Left renal pelvis (tissue), 4 donors: ENCODE data around the gene ASIP. TPM values are rescaled to one million over a fixed set of nuclear protein-coding genes. Genes with fewer than 3 reads are reported as not detected.
"Not testable (repeated sequence)": the region's sequence is repeated elsewhere in the genome, so short reads cannot be mapped to it uniquely, and the experiment has no call there.

ENCODE experiments used
- DNase-seq, 4 donors: peaks; one replicate each; pipeline ENCODE4 v3.0.0-alpha.2; 2013; ENCODE audit warnings: low read depth in 4 of 4, low spot score in 3 of 4
- polyA plus RNA-seq, 4 donors: library from polyadenylated mRNA; unstranded; fragments of 120-200 nt; gene quantifications; one replicate each; pipeline ENCODE4 v1.2.1, GENCODE V29; 2013; ENCODE audit not compliant: insufficient read length in 4 of 4

The ASIP gene
- polyA plus RNA-seq, 4 donors = 0.22 to 0.52 TPM; not detected in 2

DNA sequence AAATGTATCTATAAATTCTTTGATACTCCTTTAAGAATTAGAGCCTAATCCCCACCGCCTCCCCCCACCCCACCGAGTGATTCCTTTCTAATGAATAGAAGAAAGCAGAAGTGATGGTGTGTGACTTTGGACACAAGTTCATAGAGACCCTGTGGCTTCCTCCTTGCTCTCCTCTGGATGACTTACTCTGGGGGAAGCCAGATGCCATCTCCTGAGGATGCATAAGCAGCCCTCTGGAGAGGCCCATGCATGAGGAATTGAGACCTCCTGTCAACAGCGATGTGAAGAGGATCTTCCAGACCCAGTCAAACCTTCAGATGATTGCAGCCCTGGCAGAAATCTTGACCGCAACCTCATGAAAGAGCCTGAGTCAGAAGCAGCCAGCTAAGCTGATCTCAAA, 40.8 kb downstream of the ASIP start:
- DNase-seq = no peak

DNA sequence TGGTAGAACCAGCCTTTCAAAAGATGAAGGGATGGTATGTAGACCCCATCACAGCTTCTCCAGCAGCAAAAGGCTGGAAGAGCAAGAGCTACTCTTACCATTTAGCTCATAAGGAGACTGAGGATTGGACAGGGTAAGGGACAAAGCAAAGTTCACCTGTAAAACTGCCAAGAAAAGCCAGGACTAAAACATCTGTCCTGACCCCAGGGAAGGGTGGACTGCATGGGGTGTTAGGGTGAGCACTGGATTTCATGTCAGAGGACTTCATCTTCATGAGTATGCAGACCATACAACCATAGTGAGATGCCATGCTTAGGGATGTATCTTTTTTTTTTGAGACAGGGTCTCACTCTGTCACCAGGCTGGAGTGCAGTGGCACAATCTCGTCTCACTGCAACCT, 42.6 kb downstream of the ASIP start:
- DNase-seq = no peak

DNA sequence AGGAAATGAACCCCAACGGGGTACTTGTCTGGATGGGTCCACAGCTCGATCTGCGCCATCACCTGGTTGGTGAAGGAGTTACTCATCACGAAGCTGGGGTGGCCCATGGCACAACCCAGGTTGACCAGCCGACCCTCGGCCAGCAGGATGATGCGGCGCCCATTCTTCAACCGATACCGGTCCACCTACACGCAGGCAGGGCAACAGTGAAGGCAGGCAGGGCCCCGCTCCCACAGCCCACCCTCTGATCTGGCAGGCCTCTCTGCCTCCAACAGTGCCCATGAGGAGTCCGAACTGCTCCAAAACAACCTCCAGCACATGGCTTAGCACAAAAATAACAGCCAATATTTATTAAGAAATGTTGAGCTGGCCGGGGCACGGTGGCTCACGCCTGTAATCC, 44.2 kb downstream of the ASIP start:
- DNase-seq = no peak

DNA sequence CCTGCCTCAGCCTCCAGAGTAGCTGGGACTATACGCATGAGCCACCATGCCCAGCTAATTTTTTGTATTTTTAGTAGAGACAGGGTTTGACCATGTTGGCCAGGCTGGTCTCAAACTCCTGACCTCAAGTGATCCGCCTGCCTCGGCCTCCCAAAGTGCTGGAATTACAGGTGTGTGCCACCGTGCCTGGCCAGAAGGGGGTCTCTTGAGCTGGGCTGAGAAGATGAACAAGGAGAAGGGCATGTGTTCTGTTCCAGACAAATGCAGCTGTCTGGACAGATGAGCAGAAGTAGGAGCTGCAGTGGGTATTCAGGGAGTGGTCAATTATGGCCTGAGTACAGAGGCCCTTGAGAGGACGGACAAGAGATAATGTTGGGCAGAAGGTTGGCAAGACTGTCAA, 46.3 kb downstream of the ASIP start:
- not testable (repeated sequence) for DNase-seq

DNA sequence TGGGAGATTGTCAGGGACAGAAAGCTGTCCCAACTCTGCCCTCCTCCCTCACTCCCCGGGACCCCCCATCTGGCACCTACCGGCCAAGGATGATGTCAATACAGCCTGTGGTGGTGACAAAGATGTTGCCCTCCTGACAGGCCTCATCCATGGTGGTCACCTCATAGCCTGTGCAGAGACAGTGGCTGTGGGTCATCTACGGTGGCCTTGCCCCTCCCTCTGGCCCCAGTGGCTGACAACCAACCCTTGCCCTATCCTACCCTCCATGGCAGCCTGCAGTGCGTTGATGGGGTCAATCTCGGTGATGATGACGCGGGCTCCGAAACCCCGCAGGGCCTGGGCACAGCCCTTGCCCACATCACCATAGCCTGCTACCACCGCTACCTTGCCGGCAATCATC, 49.2 kb downstream of the ASIP start:
- DNase-seq = no peak

DNA sequence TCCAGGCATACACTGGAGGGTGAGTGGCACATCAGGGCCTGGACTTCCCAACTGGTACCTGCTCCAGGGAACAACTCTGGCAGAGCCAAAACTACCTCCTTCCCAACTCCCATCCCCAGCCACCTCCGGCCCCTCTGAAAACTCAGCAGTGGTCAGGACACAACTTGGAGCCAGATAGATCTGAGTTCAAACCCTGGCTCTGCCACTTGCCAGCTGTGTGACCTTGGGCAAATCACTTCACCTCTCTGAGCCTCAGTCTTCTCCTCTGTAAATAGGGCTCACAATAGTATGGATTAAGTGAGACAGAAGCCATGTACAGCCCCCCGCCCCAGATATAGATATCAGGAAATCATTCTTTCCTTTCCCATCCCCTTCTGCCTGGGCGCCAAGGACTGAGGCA, 51.3 kb downstream of the ASIP start:
- no peak for DNase-seq

DNA sequence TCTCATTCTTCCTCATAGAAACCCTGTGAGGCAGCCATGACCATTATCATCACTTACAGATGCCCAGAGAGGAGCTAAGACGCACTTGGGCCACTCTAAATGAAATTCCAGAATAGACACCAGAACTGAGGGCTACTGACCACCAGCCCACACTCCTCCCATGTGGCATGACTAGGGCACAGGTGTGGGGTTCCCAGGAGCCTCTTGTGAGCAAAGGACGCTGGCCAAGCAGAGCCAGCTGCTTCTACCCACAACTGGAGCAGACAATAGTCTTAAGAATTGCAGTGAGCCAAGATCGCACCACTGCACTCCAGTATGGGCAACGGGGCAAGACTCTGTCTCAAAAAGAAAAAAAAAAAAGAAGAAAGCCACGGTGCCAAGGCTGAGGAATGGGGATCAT, 51.9 kb downstream of the ASIP start:
- no peak for DNase-seq

DNA sequence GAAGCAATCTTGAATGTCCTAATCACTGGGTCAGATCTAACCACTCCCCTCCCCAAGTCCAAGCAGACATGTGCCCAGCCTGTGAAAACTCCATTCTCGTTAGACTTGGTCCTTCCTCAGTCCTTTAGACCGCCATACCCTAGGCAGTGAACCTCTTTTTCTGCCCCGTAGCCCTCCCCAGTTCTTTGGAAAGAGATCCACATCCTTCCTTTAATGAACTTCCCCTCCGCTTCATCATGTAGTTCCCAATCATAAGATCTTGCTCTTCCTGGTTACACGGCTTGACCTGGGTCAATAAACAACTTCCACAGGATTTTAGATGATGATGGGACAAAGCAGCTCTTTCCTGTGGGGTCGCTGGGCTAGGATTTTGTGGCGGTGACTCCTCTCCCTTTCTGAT, 52.4 kb downstream of the ASIP start:
- DNase-seq = no peak

DNA sequence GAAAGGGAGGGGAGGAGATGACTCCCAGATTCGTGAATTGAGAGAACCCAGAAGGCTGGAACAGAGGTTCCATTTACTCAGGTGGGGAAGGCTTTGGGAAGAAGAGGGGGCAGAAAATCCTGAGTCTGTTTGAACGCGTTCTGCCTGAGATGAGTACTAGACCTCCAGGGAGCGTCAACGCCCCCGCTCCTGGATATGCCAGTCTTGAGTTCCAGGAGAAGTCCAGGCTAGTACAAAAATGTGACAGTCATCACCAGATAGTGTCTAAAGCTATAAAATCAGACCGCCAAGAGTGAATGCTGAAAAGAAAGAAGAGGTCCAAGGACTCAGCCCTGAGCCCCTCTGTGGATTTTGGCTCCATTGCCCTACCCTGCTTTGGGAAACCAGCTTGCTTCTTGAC, 53.3 kb downstream of the ASIP start:
- DNase-seq = no peak

DNA sequence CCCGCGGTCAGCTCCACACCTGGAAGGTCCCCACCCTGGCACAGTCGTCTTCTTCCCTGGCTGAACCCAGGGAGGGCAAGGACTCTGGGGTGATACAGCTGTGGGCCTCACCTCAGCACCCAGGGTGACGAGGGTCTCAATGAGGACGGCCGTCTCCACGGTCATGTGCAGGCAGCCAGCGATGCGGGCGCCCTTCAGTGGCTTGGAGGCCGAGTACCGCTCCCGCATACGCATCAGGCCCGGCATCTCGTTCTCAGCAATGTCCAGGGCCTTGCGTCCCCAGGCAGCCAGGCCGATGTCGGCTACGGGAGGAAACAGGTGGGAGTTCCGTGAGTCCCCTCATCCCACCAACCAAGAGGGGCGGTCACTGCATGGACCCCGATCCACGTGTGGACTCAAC, 54.1 kb downstream of the ASIP start:
- DNase-seq = no peak

DNA sequence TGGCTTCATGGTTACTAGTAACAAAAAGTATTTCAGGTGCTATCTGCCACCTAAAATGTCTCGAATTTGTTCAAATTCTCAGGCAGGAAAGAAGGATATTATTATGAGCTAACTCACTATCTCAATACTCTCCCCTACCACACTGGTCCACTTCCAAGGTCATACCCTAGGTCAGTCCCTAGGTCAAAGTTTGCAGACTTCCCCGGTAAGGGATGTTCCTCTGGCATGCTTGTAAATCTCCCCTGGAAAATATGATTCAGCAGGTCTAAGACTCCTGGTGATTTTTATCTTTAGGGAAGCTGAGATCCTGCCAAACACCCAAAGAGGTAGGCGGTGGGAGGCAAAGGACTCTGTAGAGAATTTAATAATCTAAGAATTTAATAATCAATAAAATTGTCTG, 55.2 kb downstream of the ASIP start:
- DNase-seq = no peak

DNA sequence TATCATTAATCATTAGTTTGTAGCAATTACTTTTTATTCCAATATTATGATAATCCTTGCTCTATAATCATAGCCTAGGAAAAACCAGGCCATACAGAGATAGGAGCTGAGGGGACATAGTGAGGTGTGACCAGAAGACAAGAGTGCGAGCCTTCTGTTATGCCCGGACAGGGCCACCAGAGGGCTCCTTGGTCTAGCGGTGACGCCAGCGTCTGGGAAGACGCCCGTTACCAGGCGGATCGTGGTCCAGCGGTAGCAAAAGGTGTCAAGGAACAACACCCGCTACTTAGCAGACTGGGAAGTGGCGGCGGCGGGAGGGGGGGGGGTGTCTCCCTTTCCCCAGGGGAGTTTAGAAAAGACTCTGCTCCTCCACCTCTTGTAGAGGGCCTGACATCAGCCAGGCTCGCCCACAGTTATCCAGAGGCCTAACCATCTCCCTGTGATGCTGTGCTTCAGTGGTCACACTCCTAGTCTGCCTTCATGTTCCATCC, 57.1 kb downstream of the ASIP start:
- not testable (repeated sequence) for DNase-seq

DNA sequence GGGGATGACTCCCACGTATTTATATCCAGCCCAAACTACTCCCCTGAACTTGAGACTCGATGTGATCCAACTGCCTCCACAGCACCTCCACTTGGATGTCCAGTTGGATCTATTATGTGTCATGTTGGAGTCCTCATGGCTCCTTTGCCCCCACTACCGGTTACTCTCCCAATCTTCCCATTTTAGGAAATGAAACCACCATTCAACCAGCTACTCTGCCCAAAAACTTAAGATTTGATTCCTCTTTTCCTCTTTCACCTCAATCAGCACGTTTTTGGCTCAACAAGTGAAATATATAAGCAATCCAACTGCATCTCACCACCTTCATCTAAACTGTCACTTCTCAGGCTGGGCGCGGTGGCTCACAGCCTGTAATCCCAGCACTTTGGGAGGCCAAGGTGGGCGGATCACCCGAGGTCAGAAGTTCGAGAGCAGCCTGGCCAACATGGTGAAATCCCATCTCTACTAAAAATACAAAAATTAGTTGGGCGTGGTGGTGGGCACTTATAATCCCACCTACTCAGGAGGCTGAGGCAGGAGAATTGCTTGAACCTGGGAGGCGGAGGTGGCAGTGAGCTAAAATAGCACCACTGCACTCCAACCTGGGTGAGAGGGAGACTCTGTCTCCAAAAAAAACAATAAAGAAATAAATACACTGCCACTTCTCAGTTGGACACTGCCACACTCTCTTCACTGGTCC, 58.5 kb downstream of the ASIP start:
- DNase-seq = no peak

DNA sequence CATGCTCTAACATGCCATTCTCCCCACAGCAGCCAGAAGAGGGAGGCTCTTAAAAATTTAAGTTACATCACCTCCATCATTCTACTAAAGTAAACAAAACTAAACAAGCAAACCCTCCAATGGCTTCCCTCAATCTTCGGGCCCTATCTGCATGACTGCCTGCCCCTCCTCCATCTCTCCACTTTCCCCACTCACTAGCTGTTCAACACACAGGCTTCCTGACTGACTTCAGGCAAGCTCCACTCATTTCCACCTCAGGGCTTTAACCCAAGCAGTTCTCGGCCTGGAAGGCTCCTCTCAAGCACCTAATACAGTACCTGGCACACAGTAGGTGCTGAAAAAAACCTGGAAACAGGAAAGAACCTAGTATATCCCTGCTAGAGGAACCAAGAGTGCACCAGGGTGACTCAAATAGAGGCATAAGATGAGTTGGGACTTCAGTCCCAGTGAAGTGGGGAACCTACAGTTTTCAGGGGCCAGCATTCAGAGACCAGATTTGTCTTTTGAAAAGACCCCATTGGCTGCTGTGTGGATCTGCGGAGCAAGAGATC, 59.1 kb downstream of the ASIP start:
- DNase-seq = no peak

DNA sequence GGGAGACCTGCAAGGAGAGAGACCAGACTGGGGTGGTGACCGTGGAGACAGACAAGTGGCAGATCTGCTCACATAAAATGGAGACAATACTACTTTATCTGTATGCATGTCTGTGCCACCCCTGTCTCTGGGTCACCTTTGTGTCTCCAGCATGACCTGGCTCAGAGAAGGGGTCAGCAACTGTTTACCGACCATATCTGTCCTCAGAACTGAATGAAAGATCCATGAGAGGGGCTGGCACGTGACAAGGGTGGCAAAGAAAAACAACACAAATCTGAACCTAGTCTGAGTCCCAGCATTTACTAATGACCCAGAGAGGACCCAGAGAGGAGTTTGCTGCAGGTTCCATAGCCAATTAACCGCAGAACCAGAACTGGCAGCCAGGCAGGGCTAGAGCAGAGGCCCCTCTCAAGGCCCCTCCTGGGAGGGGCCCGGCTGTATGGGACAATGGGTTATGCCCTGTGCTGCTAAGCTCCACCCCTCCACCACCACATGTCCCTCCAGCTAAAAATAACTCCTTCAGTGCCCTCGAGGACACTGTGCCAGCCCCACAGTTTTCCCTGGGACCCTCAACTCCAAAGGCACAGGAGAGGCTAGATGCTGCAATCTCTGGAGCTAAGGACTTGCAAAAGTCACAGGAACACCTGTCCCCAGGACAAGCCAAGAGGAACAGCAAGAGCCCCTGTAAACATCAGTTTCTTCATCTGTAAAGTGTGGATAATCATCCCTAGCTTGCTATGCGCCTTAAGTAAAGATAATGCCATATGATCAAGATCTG, 59.8 kb downstream of the ASIP start:
- no peak for DNase-seq

DNA sequence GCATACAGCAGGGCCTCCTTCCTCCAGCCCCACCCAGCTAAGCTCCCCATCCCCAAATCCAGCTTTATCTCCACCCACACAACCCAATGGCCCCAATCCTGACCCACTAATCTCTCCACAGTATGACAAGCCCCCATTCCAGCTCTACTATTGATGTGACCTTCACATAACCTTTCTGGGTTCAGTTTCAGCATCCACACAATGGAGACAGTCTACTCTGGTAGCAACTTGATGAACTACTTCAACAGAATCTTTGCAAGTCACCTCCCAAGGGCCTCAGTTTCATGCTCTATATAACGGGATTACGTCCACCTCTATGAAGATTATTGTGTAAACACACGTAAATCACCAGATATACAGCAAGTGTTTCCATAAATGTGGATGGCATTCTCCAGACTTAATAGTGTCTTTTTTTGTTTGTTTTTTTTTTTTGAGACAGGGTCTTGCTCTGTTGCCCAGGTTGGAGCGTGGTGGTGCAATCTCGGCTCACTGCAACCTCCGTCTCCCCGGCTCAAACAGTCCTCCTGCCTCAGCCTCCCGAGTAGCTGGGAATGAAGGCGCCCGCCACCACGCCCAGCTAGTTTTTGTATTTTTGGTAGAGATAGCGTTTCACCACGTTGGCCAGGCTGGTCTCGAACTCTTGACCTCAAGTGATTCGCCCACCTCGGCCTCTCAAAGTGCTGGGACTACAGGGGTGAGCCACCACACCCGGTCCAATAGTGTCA, 60.5 kb downstream of the ASIP start:
- DNase-seq = no peak

DNA sequence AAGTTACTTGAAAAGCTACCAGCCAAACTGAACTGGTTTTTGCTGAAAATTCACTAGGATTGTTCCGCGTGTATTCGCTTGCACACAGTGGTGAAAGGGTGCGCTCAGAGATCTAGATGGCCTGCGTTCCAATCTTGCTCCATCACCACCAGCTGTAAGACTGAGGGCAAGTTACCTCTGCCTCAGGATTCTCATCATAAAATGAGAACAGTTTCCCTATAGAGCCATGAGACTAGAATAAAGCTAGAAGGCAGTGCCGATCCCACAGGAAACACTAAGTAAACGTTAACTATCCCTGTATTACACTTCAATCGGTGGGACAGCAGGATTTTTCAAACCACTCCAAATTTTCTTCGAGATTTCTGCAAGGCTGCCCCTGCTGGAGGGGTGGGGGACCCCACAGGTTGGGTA, 61.1 kb downstream of the ASIP start:
- no peak for DNase-seq

DNA sequence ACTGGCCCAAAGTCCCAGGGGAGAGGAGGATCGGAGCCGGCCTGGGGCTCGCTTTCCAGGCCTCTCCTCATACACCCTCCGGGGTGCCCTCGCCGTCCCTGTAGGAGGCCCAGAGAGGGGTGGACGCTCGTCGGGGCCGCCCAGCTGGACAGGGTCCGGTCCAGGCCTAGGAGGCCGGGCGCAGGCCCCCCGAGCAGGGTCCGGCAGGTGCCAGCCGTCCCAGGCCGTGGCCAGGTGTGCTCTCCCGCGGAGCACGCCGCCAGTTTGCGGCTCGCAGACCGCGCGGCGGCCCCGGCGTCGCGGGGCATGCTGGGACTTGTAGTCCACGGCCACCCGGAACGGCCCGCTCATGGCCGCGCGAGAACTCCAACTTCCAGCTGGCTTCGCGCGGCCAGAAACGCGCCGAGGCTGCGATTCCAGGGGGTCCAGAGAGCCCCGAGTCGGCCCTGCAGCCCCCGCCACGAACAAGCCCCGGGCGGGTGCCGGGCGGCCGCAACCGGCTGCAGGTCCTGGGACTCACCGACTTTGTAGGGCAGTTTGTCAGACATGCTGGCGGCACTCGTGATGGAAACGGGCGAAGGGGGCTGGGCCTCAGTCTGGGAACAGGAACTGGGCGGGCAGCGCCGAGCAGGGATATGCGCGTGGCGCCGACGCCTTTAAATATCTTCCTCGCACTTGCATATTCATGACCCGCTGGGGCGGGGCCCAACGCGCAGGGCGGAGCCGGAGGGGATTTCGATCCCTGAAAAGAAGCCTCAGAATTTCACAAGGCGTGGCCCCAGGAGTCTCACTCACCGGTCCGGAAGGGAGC, 61.7 kb downstream of the ASIP start, which contains the start of gene AHCY:
TSS of gene AHCY (minus strand) at position 633 of the 811 bp plus-strand sequence. CDS start at position 548, 85 bp downstream.
- peak; percentile 88 to 90 (median 89) for DNase-seq

DNA sequence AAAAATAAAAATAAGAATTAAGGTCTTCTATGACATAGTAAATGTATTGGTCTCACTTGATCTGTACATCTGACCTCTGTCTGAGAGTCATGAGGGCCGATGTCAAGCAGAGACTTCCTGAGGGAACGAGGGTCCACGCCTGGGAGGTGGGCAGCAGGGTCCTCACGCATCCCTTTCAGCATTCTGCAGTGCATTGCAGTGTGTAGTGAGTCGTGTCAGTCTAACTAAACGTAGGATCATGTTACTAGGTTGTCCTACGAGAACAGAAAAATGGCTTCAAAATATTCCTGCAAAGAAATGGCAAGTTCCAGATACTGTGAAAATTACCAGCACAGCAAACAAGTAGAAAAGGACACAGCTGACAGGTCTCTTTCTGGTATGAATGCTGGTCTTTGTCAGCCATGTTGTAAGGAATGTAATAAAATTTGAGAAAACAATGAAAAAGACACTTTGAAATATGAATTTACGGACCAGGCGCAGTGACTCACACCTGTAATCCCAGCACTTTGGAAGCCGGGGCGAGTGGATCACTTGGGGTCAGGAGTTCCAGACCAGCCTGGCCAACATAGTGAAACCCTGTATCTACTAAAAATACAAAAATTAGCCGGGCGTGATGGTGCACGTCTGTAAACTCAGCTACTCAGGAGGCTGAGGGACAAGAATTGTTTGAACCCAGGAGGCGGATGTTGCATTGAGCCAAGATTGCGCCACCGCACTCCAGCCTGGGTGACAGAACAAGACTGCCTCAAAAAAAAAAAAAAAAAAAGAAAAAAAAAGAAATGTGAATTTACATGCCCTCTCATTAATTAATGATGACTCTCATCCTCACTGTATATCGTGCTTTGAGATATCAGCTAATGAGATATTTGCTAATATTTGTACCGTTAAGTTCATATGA, 64.4 kb downstream of the ASIP start:
- DNase-seq = no peak
